ENCODE measurements around the gene ARHGAP33. TPM values are rescaled to one million over a fixed set of nuclear protein-coding genes. Genes with fewer than 3 reads are reported as not detected.

ARHGAP33 gene
- total RNA-seq, 1 donor from 2014 or later: 13.1 TPM

GRCh38 chr19:35796645-35797542 is 21.5 kb downstream of the ARHGAP33 start:
- H3K36me3 ChIP-seq: no peaks in the 10 kb centered on the region
- no peaks in the 10 kb centered on the region for H3K9me3 ChIP-seq
- intact Hi-C loops (cut with DNase I): no loop called here
- no peak overlapping the region for H3K4me3 ChIP-seq
- DNase-seq (no peak), ATAC-seq (peak in 1 of 2 donors; percentile 15)
- TF ChIP-seq CTCF (IDR thresholded peaks at IDR 0.05): no peak
- no peaks in the 10 kb centered on the region for H3K4me1 ChIP-seq
- peaks cover 31% of the 10 kb centered on the region for H3K27me3 ChIP-seq (ENCODE audit: low read depth)
- H3K27ac ChIP-seq: no peak overlapping the region

- no peak for TF ChIP-seq CTCF (IDR thresholded peaks at IDR 0.05)
- H3K4me1 ChIP-seq: no peaks in the 10 kb centered on the region
- no peak overlapping the region for H3K27ac ChIP-seq
- intact Hi-C loops (cut with DNase I): no loop called here
- no peaks in the 10 kb centered on the region for H3K9me3 ChIP-seq
- H3K27me3 ChIP-seq (ENCODE audit: low read depth): peaks cover 31% of the 10 kb centered on the region
- H3K4me3 ChIP-seq: peak overlapping the region; percentile 6
- no peak for DNase-seq
- H3K36me3 ChIP-seq: no peaks in the 10 kb centered on the region
- ATAC-seq: peak; percentile 18 to 24
Observed at GRCh38 chr19:35797663-35798062, 22.3 kb downstream of the ARHGAP33 start.

- TF ChIP-seq CTCF (IDR thresholded peaks at IDR 0.05): no peak
- ATAC-seq: no peak
- H3K27me3 ChIP-seq (ENCODE audit: low read depth): peaks cover 27% of the 10 kb centered on the region
Observed at GRCh38 chr19:35801828-35802227, 26.5 kb downstream of the ARHGAP33 start.

GRCh38 chr19:35805526-35806102 is 30.2 kb downstream of the ARHGAP33 start:
- ATAC-seq: no peak
- no peak for TF ChIP-seq CTCF (IDR thresholded peaks at IDR 0.05)
- H3K27me3 ChIP-seq (ENCODE audit: low read depth): peaks cover 2% of the 10 kb centered on the region
- H3K4me1 ChIP-seq: no peaks in the 10 kb centered on the region
- no peak for DNase-seq
- H3K9me3 ChIP-seq: no peaks in the 10 kb centered on the region
- no peak overlapping the region for H3K4me3 ChIP-seq
- no peaks in the 10 kb centered on the region for H3K36me3 ChIP-seq
- intact Hi-C loops (cut with DNase I): no loop called here
- no peak overlapping the region for H3K27ac ChIP-seq

More at GRCh38 chr19:35801828-35802227, 26.5 kb downstream of the ARHGAP33 start:
- Histone ChIP-seq H3K9me3 (no peaks in the 10 kb centered on the region), H3K4me1 (no peaks in the 10 kb centered on the region), H3K4me3 (no peak overlapping the region), H3K36me3 (no peaks in the 10 kb centered on the region), H3K27ac (no peak overlapping the region)
- intact Hi-C loops (cut with DNase I): no loop called here
- DNase-seq: no peak

GRCh38 chr19:35806597-35806996 is 31.2 kb downstream of the ARHGAP33 start:
- no peak overlapping the region for H3K4me3 ChIP-seq
- no peak overlapping the region for H3K27ac ChIP-seq
- no peaks in the 10 kb centered on the region for H3K36me3 ChIP-seq
- TF ChIP-seq CTCF (IDR thresholded peaks at IDR 0.05): no peak
- H3K9me3 ChIP-seq: no peaks in the 10 kb centered on the region
- no peak for ATAC-seq
- no peak for DNase-seq
- H3K27me3 ChIP-seq (ENCODE audit: low read depth): peaks cover 6% of the 10 kb centered on the region
- H3K4me1 ChIP-seq: no peaks in the 10 kb centered on the region
- intact Hi-C loops (cut with DNase I): no loop called here
